K562 (cell line): ENCODE measurements around the gene VPS37D. TPM values are rescaled to one million over a fixed set of nuclear protein-coding genes. Genes with fewer than 3 reads are reported as not detected.

Experiments used
- ATAC-seq: fragments of 200-7000 bp; cut with Tn5 transposase; 3 replicates; pipeline ENCODE4 v1.9.1; 2020; ENCODE audit warnings: moderate library complexity
- BruUV-seq: library from RNA; stranded (reverse); fragments of 400-500 nt; replicated peaks from 2 replicates; lab custom pipeline; 2021; lab: Mats Ljungman, UMichigan
- CTCF ChIA-PET: fragments of 300-600 bp; formaldehyde crosslinking; extraction: SDS; loops from one replicate; lab custom pipeline; 2021; ENCODE audit warnings: low intra/inter-chr PET ratio; lab: Yijun Ruan, JAX
- POLR2A ChIA-PET: fragments of 300-600, 350-650 bp; sonication (Branson Sonifier 250); formaldehyde crosslinking; extraction: SDS; loops from one replicate; lab custom pipeline; 2021; ENCODE audit warnings: antibody characterized with exemption, inconsistent platforms; lab: Yijun Ruan, JAX
- DNase-seq, 4 experiments: peaks; one replicate each; pipeline versions ENCODE4 v3.0.0 to v3.0.0-alpha.2; 2011 to 2018; ENCODE audit warnings: low spot score in 3 of 4, mixed read lengths in 3 of 4; ENCODE audit errors: extremely low read depth in 1 of 4
- FAIRE-seq: peaks from 2 replicates; lab custom pipeline; 2011; peaks lifted over from hg19 to GRCh38; lab: Jason Lieb, UNC
- H2AFZ ChIP-seq: 2 replicates; pipeline ENCODE4 v1.6.0; 2011; ENCODE audit warnings: low read depth, low read length, control low read depth, inconsistent platforms
- H3K27ac ChIP-seq: fragments of 200-600 bp; 3 replicates; pipeline ENCODE4 v1.8.0; 2011; ENCODE audit warnings: low read depth, mild to moderate bottlenecking, control low read depth, inconsistent platforms, low read length, moderate library complexity, mixed read lengths; ENCODE audit errors: extremely low read depth
- H3K27me3 ChIP-seq, 2 experiments: fragments of 300-600 bp in 1 of 2; 2 replicates in 1 of 2; 3 replicates in 1 of 2; pipeline versions ENCODE4 v1.6.0 to v1.8.0; 2011; ENCODE audit warnings: inconsistent platforms in 2 of 2, low read length in 2 of 2, mild to moderate bottlenecking in 1 of 2, mixed read lengths in 1 of 2, moderate library complexity in 1 of 2; ENCODE audit not compliant: control insufficient read depth in 2 of 2, insufficient read depth in 2 of 2
- H3K36me3 ChIP-seq: fragments of 300-600 bp; 3 replicates; pipeline ENCODE4 v1.8.0; 2011; ENCODE audit warnings: mild to moderate bottlenecking, low read length, inconsistent platforms; ENCODE audit not compliant: control insufficient read depth, insufficient read depth
- H3K4me1 ChIP-seq, 2 experiments: fragments of 200-600 bp in 1 of 2; replicated peaks in 1 of 2; 2 replicates in 1 of 2; 3 replicates in 1 of 2; pipeline versions ENCODE4 v1.5.1 to v1.8.0; 2011; ENCODE audit warnings: inconsistent platforms in 2 of 2, low read length in 2 of 2, mild to moderate bottlenecking in 1 of 2, mixed read lengths in 1 of 2, moderate library complexity in 1 of 2; ENCODE audit not compliant: control insufficient read depth in 2 of 2, insufficient read depth in 2 of 2
- H3K4me2 ChIP-seq: 2 replicates; pipeline ENCODE4 v1.6.1; 2011; ENCODE audit warnings: low read length, control low read depth, inconsistent platforms, mixed read lengths; ENCODE audit not compliant: insufficient read depth
- H3K4me3 ChIP-seq: fragments of 200-600 bp; sonication (generic), shearing (Covaris generic); 2 replicates; pipeline ENCODE4 v1.5.1; 2016; ENCODE audit warnings: control low read depth, inconsistent platforms
- H3K79me2 ChIP-seq: fragments of 200-600 bp; 3 replicates; pipeline ENCODE4 v1.8.0; 2011; ENCODE audit warnings: low read length, inconsistent platforms; ENCODE audit not compliant: control insufficient read depth, insufficient read depth
- H3K9ac ChIP-seq, 2 experiments: 2 replicates each; pipeline versions ENCODE4 v1.6.0 to v1.6.1; 2011; ENCODE audit warnings: low read depth in 2 of 2, low read length in 2 of 2, control low read depth in 1 of 2, inconsistent platforms in 1 of 2, mild to moderate bottlenecking in 1 of 2, mixed read lengths in 1 of 2; ENCODE audit not compliant: insufficient read depth in 1 of 2
- H3K9me1 ChIP-seq: one replicate; pipeline ENCODE4 v1.6.0; 2011; ENCODE audit warnings: inconsistent platforms, mild to moderate bottlenecking, low read length, moderate library complexity; ENCODE audit not compliant: control insufficient read depth, insufficient read depth
- H3K9me3 ChIP-seq: replicated peaks from 2 replicates; pipeline ENCODE4 v1.5.1; 2011; ENCODE audit warnings: low read depth, low read length, inconsistent platforms; ENCODE audit not compliant: control insufficient read depth, insufficient read depth
- H4K20me1 ChIP-seq: replicated peaks from 2 replicates; pipeline ENCODE4 v1.6.1; 2011; ENCODE audit warnings: low read length, inconsistent platforms, mixed read lengths; ENCODE audit not compliant: control insufficient read depth, insufficient read depth
- CBFB ChIP-seq: sonication (generic); formaldehyde crosslinking; IDR thresholded peaks from 2 replicates; pipeline ENCODE4 v1.4.0; 2020; ENCODE audit warnings: mild to moderate bottlenecking, missing genetic modification reagents
- CREM ChIP-seq: IDR thresholded peaks from 2 replicates; pipeline ENCODE4 v1.6.1; 2014; ENCODE audit warnings: antibody characterized with exemption, low read depth
- HINFP ChIP-seq: fragments of 450-650 bp; conservative IDR thresholded peaks from 2 replicates; pipeline ENCODE4 v1.6.1; 2016; ENCODE audit warnings: missing genetic modification characterization, low read depth, mild to moderate bottlenecking, control low read depth, missing compliant biosample characterization
- KAT7 ChIP-seq: sonication (generic); formaldehyde crosslinking; IDR thresholded peaks from 2 replicates; pipeline ENCODE4 v1.8.0; 2022; ENCODE audit warnings: missing genetic modification reagents, mild to moderate bottlenecking, borderline replicate concordance
- KLF13 ChIP-seq: fragments of 450-650 bp; IDR thresholded peaks from 2 replicates; pipeline ENCODE4 v1.6.1; 2016; ENCODE audit warnings: missing genetic modification characterization, low read depth, mild to moderate bottlenecking, missing compliant biosample characterization, moderate library complexity, borderline replicate concordance
- MYBL2 ChIP-seq, 2 experiments: fragments of 450-650 bp in 1 of 2; sonication (generic) in 1 of 2; formaldehyde crosslinking in 1 of 2; IDR thresholded peaks; 2 replicates each; pipeline versions ENCODE4 v1.6.1 to v1.8.1; 2017 to 2022; ENCODE audit warnings: borderline replicate concordance in 1 of 2, inconsistent platforms in 1 of 2, low read depth in 1 of 2, mild to moderate bottlenecking in 1 of 2, missing genetic modification reagents in 1 of 2, moderate library complexity in 1 of 2
- NKRF ChIP-seq: fragments of 450-650 bp; IDR thresholded peaks from 2 replicates; pipeline ENCODE4 v1.6.1; 2016; ENCODE audit warnings: borderline replicate concordance
- POLR3G ChIP-seq: IDR thresholded peaks from 2 replicates; pipeline ENCODE4 v1.6.1; 2011; ENCODE audit not compliant: insufficient read length, insufficient replicate concordance; ENCODE audit errors: extremely low read depth
- RFX5 ChIP-seq: IDR thresholded peaks from 2 replicates; pipeline ENCODE4 v1.6.1; 2011; ENCODE audit warnings: low read depth, mild to moderate bottlenecking, improper control_type of control experiment, low read length
- ZNF143 ChIP-seq: sonication (generic); formaldehyde crosslinking; IDR thresholded peaks from 2 replicates; pipeline ENCODE4 v1.9.0; 2022; ENCODE audit warnings: mild to moderate bottlenecking, missing genetic modification reagents
- ZSCAN29 ChIP-seq: fragments of 450-650 bp; IDR thresholded peaks from 2 replicates; pipeline ENCODE4 v1.6.1; 2017
- WGBS: fragments of 100-300 bp; shearing (Covaris generic); methylation state at CpG from one replicate; pipeline ENCODE4 v1.1.6; 2016; ENCODE audit warnings: low coverage, mixed read lengths; ENCODE audit not compliant: insufficient coverage; ENCODE audit errors: missing lambda C conversion rate; 5-methylcytosine and 5-hydroxymethylcytosine counted together
- in situ Hi-C: fragments of 300-500 bp; cut with MboI; formaldehyde crosslinking; loops from 4 replicates; pipeline ENCODE4 v1.15.0; 2018; ENCODE audit warnings: inconsistent platforms, mixed read lengths
- intact Hi-C: fragments of 100-400 bp; cut with micrococcal nuclease; formaldehyde crosslinking; loops from 2 replicates; pipeline ENCODE4 v1.14.2; 2022
- polyA plus RNA-seq, 8 experiments: library from polyadenylated mRNA; depleted of rRNA in 4 of 8; stranded (reverse) in 5 of 8; unstranded in 3 of 8; fragments of >200 nt; fragmentation: Nextera tagmentation in 2 of 8; fragmentation: Illumina TruSeq in 1 of 8; extraction: Ambion mirVana in 2 of 8; extraction: Trizol in 1 of 8; gene quantifications; 2 replicates each; pipeline versions ENCODE4 v1.2.1 to v1.2.3, GENCODE V29; 2011 to 2014; ENCODE audit warnings: inconsistent platforms in 1 of 8, missing spikeins in 1 of 8
- total RNA-seq, 7 experiments: library from RNA; depleted of rRNA in 6 of 7; stranded (reverse); fragments of >200 nt in 6 of 7; fragmentation: Illumina TruSeq in 2 of 7; extraction: Trizol in 2 of 7; gene quantifications; 2 replicates each; pipeline versions ENCODE4 v1.2.1 to v1.2.3, GENCODE V29; 2011 to 2021; ENCODE audit warnings: low replicate concordance in 1 of 7
- TF ChIP-seq, protein P1 (sequence below): fragments of 250-450 bp; sonication (Bioruptor Pico); IDR thresholded peaks from 2 replicates; pipeline ENCODE4 v1.8.0; 2021; ENCODE audit warnings: mild to moderate bottlenecking, moderate library complexity

Gene VPS37D
- total and polyA plus RNA-seq, 9 of the 15 experiments (the other 6 are each of a cell fraction or from before 2014, with no cell fraction given): 0.25 to 2.3 (median 1.0) TPM; not detected in 3

- Histone ChIP-seq H3K79me2 (no peaks in the 10 kb centered on the region), H3K9me1 (no peaks in the 10 kb centered on the region), H4K20me1 (0 out of 2 replicates have a peak, but pooled peaks cover 3% of the 10 kb centered on the region), H3K27ac (no peak overlapping the region), H3K9me3 (peaks cover 7% of the 10 kb centered on the region), H3K27me3 (peaks cover 20 to 64% of the 10 kb centered on the region in 2 experiments; a peak in 4 of 5 replicates), H3K9ac (no peak overlapping the region), H3K4me2 (no peak overlapping the region), H3K4me3 (no peak overlapping the region), H3K4me1 (peaks cover 0 to 14% of the 10 kb centered on the region in 2 experiments; a peak in 2 of 5 replicates), H2AFZ (no peak overlapping the region), H3K36me3 (no peaks in the 10 kb centered on the region)
- 0% methylated on average over 5 of the region's 5 CpGs for WGBS
- no peak for TF ChIP-seq RFX5
- TF ChIP-seq KAT7 (CRISPR knock-in tag): no peak
- TF ChIP-seq NKRF: no peak
- no peak for TF ChIP-seq CBFB (CRISPR knock-in tag)
- no peak for TF ChIP-seq ZSCAN29
- no peak for TF ChIP-seq CREM
- TF ChIP-seq HINFP (tag): no peak
- no peak for TF ChIP-seq KLF13
- TF ChIP-seq POLR3G: no peak
- TF ChIP-seq MYBL2 (IDR thresholded peaks at IDR 0.05; ENCODE audit: low read depth): no peak
- TF ChIP-seq MYBL2 (CRISPR knock-in tag; IDR thresholded peaks at IDR 0.05; ENCODE audit: borderline replicate concordance): no peak
- TF ChIP-seq ZNF143: no peak
- TF ChIP-seq, protein P1, sequence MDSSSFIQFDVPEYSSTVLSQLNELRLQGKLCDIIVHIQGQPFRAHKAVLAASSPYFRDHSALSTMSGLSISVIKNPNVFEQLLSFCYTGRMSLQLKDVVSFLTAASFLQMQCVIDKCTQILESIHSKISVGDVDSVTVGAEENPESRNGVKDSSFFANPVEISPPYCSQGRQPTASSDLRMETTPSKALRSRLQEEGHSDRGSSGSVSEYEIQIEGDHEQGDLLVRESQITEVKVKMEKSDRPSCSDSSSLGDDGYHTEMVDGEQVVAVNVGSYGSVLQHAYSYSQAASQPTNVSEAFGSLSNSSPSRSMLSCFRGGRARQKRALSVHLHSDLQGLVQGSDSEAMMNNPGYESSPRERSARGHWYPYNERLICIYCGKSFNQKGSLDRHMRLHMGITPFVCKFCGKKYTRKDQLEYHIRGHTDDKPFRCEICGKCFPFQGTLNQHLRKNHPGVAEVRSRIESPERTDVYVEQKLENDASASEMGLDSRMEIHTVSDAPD (CRISPR knock-in tag): no peak
- ATAC-seq (no peak), FAIRE-seq (peak; percentile 77), DNase-seq (no peak)
- CTCF ChIA-PET: no interaction called here
- in situ Hi-C loops (no loop called here), intact Hi-C loops (no loop called here)
- POLR2A ChIA-PET: interaction anchor here (0.6 to 1.8 kb wide), 6 partner anchors 9 to 71 kb away, joined by 3 to 11 read pairs (median 4); no protein-coding TSS in a partner anchor
- BruUV-seq: no TSS peak
These were observed 22.8 kb upstream of the VPS37D start for GRCh38 chr7:73644688-73645286.
